Panc1 (cell line): ENCODE measurements around the gene LBH. TPM values are rescaled to one million over a fixed set of nuclear protein-coding genes. Genes with fewer than 3 reads are reported as not detected.

ENCODE experiments used
- ATAC-seq: fragments of 200-7000 bp; cut with Tn5 transposase; 2 replicates; pipeline ENCODE4 v1.9.1; 2020; ENCODE audit warnings: mild to moderate bottlenecking, moderate library complexity
- BruUV-seq: library from RNA; stranded (reverse); fragments of 400-500 nt; replicated peaks from 2 replicates; lab custom pipeline; 2021; lab: Mats Ljungman, UMichigan
- CTCF ChIA-PET: fragments of 300-600 bp; sonication (Branson Sonifier 250); formaldehyde crosslinking; loops from one replicate; lab custom pipeline; 2022; ENCODE audit warnings: antibody characterized with exemption; lab: Charles Lee
- POLR2A ChIA-PET: fragments of 300-600 bp; sonication (Branson Sonifier 250); formaldehyde crosslinking; loops from one replicate; lab custom pipeline; 2022; ENCODE audit warnings: antibody characterized with exemption; lab: Charles Lee
- DNase-seq: peaks from one replicate; pipeline ENCODE4 v3.0.0-alpha.2; 2010; ENCODE audit warnings: low read depth, low spot score
- H3K27ac ChIP-seq: 2 replicates; pipeline ENCODE4 v1.5.1; 2011; ENCODE audit warnings: mild to moderate bottlenecking, low read length, inconsistent platforms
- H3K27me3 ChIP-seq: fragments of 200-500 bp; sonication (Bioruptor generic); 2 replicates; pipeline ENCODE4 v1.6.0; 2014; ENCODE audit warnings: low read length, inconsistent platforms; ENCODE audit not compliant: control insufficient read depth, insufficient read depth
- H3K36me3 ChIP-seq: fragments of 200-500 bp; sonication (Bioruptor generic); 2 replicates; pipeline ENCODE4 v1.5.1; 2014; ENCODE audit warnings: inconsistent platforms, mild to moderate bottlenecking, low read length, moderate library complexity; ENCODE audit not compliant: control insufficient read depth, insufficient read depth
- H3K4me1 ChIP-seq: 2 replicates; pipeline ENCODE4 v1.5.1; 2011; ENCODE audit warnings: inconsistent platforms, mild to moderate bottlenecking, low read length, moderate library complexity; ENCODE audit not compliant: control insufficient read depth, insufficient read depth
- H3K4me3 ChIP-seq, 2 experiments: 2 replicates each; pipeline ENCODE4 v1.5.1; 2011 to 2012; ENCODE audit warnings: low read depth in 2 of 2, low read length in 2 of 2, mild to moderate bottlenecking in 2 of 2, inconsistent platforms in 1 of 2, moderate library complexity in 1 of 2
- H3K9me3 ChIP-seq: fragments of 200-500 bp; sonication (Bioruptor generic); 2 replicates; pipeline ENCODE4 v1.5.1; 2014; ENCODE audit warnings: low read depth, mild to moderate bottlenecking, inconsistent platforms, low read length, moderate library complexity; ENCODE audit not compliant: control insufficient read depth, insufficient read depth
- POLR2AphosphoS5 ChIP-seq: IDR thresholded peaks from 2 replicates; pipeline ENCODE4 v1.6.1; 2012; ENCODE audit warnings: mild to moderate bottlenecking, low read depth, low read length, moderate library complexity
- SIN3A ChIP-seq: IDR thresholded peaks from 2 replicates; pipeline ENCODE4 v1.6.1; 2012; ENCODE audit warnings: low read depth, mild to moderate bottlenecking, low read length, moderate library complexity, borderline replicate concordance; ENCODE audit not compliant: insufficient read depth
- TCF7L2 ChIP-seq: IDR thresholded peaks from 2 replicates; pipeline ENCODE4 v1.6.1; 2011; ENCODE audit warnings: mild to moderate bottlenecking, low read depth, low read length, inconsistent platforms
- in situ Hi-C: cut with HindIII; loops from 2 replicates; pipeline ENCODE4 v1.10.0; 2016; ENCODE audit warnings: low sequenced_read_pairs, low pct_unique_long_range_greater_than_20kb
- intact Hi-C: fragments of 100-400 bp; cut with micrococcal nuclease; formaldehyde crosslinking; loops from one replicate; pipeline ENCODE4 v1.10.0; 2022; ENCODE audit not compliant: unreplicated experiment
- total RNA-seq: library from RNA; stranded (reverse); gene quantifications from one replicate; pipeline ENCODE4 v1.2.1, GENCODE V29; 2021; ENCODE audit not compliant: unreplicated experiment
- TF ChIP-seq, protein P1 (sequence below): fragments of 450-650 bp; IDR thresholded peaks from 2 replicates; pipeline ENCODE4 v1.5.1; 2017; ENCODE audit warnings: mild to moderate bottlenecking
- TF ChIP-seq, protein P2 (sequence below), 2 experiments: IDR thresholded peaks; 2 replicates each; pipeline ENCODE4 v1.6.1; 2011 to 2012; ENCODE audit warnings: low read depth in 2 of 2, control low read depth in 1 of 2, low read length in 1 of 2, mild to moderate bottlenecking in 1 of 2, moderate library complexity in 1 of 2; ENCODE audit not compliant: insufficient read depth in 1 of 2

Gene LBH
- total RNA-seq, 1 experiment from 2014 or later, result 2.2 TPM

DNA sequence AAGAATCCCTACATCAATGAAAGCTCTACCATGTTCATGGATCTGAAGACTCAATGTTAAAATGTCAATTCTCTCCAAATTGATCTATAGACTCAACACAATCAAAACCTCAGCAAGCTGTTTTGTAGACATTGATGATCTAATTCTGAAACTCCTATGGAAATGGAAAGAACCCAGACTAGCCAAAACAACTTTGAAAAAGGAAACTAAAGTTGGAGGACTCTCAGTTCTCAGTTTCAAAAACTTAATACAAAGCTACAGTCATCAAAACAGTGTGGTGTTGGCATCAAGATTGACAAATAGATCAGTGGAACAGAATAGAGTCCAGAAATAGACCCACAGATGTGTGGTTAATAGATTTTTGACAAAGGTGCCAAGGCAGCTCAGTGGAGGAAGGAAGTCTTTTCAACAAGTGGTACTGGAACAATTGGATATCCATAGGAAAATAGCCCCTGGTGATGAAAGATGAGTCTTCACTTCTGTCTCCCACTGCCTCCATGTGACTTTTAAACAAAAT is 30.4 kb downstream of the LBH start:
- DNase-seq (no peak), ATAC-seq (no peak)
- intact Hi-C loops (no loop called here), in situ Hi-C loops (no loop called here)
- H3K4me1 ChIP-seq, result no peaks in the 10 kb centered on the region
- H3K4me3 ChIP-seq, result no peak overlapping the region
- H3K27ac ChIP-seq, result no peak overlapping the region
- H3K9me3 ChIP-seq, result no peaks in the 10 kb centered on the region
- TF ChIP-seq, protein P1, sequence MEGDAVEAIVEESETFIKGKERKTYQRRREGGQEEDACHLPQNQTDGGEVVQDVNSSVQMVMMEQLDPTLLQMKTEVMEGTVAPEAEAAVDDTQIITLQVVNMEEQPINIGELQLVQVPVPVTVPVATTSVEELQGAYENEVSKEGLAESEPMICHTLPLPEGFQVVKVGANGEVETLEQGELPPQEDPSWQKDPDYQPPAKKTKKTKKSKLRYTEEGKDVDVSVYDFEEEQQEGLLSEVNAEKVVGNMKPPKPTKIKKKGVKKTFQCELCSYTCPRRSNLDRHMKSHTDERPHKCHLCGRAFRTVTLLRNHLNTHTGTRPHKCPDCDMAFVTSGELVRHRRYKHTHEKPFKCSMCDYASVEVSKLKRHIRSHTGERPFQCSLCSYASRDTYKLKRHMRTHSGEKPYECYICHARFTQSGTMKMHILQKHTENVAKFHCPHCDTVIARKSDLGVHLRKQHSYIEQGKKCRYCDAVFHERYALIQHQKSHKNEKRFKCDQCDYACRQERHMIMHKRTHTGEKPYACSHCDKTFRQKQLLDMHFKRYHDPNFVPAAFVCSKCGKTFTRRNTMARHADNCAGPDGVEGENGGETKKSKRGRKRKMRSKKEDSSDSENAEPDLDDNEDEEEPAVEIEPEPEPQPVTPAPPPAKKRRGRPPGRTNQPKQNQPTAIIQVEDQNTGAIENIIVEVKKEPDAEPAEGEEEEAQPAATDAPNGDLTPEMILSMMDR, result no peak
- TF ChIP-seq POLR2AphosphoS5 (no peak), SIN3A (no peak), TCF7L2 (no peak)
- TF ChIP-seq, protein P2, sequence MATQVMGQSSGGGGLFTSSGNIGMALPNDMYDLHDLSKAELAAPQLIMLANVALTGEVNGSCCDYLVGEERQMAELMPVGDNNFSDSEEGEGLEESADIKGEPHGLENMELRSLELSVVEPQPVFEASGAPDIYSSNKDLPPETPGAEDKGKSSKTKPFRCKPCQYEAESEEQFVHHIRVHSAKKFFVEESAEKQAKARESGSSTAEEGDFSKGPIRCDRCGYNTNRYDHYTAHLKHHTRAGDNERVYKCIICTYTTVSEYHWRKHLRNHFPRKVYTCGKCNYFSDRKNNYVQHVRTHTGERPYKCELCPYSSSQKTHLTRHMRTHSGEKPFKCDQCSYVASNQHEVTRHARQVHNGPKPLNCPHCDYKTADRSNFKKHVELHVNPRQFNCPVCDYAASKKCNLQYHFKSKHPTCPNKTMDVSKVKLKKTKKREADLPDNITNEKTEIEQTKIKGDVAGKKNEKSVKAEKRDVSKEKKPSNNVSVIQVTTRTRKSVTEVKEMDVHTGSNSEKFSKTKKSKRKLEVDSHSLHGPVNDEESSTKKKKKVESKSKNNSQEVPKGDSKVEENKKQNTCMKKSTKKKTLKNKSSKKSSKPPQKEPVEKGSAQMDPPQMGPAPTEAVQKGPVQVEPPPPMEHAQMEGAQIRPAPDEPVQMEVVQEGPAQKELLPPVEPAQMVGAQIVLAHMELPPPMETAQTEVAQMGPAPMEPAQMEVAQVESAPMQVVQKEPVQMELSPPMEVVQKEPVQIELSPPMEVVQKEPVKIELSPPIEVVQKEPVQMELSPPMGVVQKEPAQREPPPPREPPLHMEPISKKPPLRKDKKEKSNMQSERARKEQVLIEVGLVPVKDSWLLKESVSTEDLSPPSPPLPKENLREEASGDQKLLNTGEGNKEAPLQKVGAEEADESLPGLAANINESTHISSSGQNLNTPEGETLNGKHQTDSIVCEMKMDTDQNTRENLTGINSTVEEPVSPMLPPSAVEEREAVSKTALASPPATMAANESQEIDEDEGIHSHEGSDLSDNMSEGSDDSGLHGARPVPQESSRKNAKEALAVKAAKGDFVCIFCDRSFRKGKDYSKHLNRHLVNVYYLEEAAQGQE (IDR thresholded peaks at IDR 0.05; ENCODE audit: insufficient read depth in 1 of 2, low read depth in 2 of 2, low read length in 1 of 2), result no peak
- no TSS peak for BruUV-seq
- ChIA-PET POLR2A (no interaction called here), CTCF (interaction anchor here (0.7 kb wide), 1 partner anchor 36 kb away, joined by 6 read pairs; no protein-coding TSS in a partner anchor)
- no peaks in the 10 kb centered on the region; the same call in 1 of the 2 replicates for H3K27me3 ChIP-seq
- no peaks in the 10 kb centered on the region for H3K36me3 ChIP-seq

DNA sequence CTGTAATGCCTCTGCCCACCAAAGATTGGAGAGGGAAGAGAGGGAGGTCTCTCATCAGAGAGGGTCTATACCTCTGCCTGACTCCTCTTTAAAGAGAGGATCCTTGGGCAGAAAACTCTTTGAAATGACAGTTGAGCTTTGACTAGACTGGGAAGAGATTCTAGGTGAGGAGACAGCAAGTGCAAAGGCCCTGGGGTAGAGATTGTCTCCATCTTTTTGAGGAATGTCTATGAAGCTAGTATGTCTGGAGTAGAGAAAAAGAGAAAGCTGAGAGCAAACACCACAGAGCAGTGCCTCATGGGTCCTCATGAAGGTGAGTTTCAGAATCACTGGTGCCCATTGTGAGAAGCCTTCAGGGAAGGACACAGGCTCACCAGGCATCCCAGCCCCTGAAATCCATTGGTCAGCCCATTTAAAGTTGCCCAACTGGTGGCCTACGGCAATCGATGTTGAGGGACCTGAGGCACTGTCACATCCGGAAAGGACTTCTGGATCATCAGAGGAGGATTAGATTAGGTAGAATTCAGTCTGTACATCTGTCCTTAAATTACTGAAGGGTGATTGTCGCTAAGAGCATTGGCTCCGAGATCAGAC is 31.5 kb downstream of the LBH start:
- intact Hi-C loops, result no loop called here
- Histone ChIP-seq H3K27ac (no peak overlapping the region), H3K4me1 (no peaks in the 10 kb centered on the region), H3K4me3 (no peak overlapping the region), H3K9me3 (no peaks in the 10 kb centered on the region), H3K27me3 (no peaks in the 10 kb centered on the region; the same call in 1 of the 2 replicates), H3K36me3 (no peaks in the 10 kb centered on the region)
- ATAC-seq (no peak), DNase-seq (no peak)
- in situ Hi-C loops, result no loop called here
- TF ChIP-seq TCF7L2 (no peak), POLR2AphosphoS5 (no peak), SIN3A (no peak)
- TF ChIP-seq, protein P1, result no peak
- TF ChIP-seq, protein P2 (IDR thresholded peaks at IDR 0.05; ENCODE audit: insufficient read depth in 1 of 2, low read depth in 2 of 2, low read length in 1 of 2), result no peak
- CTCF ChIA-PET, result no interaction called here
- no TSS peak for BruUV-seq
- POLR2A ChIA-PET, result no interaction called here
